Breast epithelium (tissue), 3 donors: Measurements from ENCODE around the gene CELA3B.
"Not testable (repeated sequence)": the region's sequence is repeated elsewhere in the genome, so short reads cannot be mapped to it uniquely, and the experiment has no call there.

ENCODE experiments used
- POLR2AphosphoS5 ChIP-seq, 3 donors: sonication (generic); formaldehyde crosslinking; IDR thresholded peaks; one replicate each; pipeline ENCODE4 v1.6.1; 2017; ENCODE audit warnings: antibody characterized with exemption in 3 of 3
- TF ChIP-seq, protein P1 (sequence below), 3 donors: fragments of 450-650 bp; IDR thresholded peaks; one replicate each; pipeline ENCODE4 v1.5.1; 2016 to 2017; ENCODE audit warnings: antibody characterized with exemption in 3 of 3, mild to moderate bottlenecking in 3 of 3, moderate library complexity in 3 of 3

- not testable (repeated sequence) for TF ChIP-seq POLR2AphosphoS5 (IDR thresholded peaks at IDR 0.05)
- TF ChIP-seq, protein P1, sequence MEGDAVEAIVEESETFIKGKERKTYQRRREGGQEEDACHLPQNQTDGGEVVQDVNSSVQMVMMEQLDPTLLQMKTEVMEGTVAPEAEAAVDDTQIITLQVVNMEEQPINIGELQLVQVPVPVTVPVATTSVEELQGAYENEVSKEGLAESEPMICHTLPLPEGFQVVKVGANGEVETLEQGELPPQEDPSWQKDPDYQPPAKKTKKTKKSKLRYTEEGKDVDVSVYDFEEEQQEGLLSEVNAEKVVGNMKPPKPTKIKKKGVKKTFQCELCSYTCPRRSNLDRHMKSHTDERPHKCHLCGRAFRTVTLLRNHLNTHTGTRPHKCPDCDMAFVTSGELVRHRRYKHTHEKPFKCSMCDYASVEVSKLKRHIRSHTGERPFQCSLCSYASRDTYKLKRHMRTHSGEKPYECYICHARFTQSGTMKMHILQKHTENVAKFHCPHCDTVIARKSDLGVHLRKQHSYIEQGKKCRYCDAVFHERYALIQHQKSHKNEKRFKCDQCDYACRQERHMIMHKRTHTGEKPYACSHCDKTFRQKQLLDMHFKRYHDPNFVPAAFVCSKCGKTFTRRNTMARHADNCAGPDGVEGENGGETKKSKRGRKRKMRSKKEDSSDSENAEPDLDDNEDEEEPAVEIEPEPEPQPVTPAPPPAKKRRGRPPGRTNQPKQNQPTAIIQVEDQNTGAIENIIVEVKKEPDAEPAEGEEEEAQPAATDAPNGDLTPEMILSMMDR (IDR thresholded peaks at IDR 0.05), result not testable (repeated sequence)
Measured at GRCh38 chr1:21976703-21977239, at the start of gene CELA3B.
